ENCODE measurements around the gene CCDC83.

CCDC83 gene

GRCh38 chr11:85875505-85875904 is 20.3 kb downstream of the CCDC83 start:
- H3K4me3 ChIP-seq (ENCODE audit: low read depth, low read length) = no peak overlapping the region
- no peak for TF ChIP-seq CTCF (conservative IDR thresholded peaks at IDR 0.05; ENCODE audit: low read depth, low read length)
- DNase-seq (ENCODE audit: low read depth) = peak; percentile 67

GRCh38 chr11:85884581-85885021 is 29.4 kb downstream of the CCDC83 start:
- no peak for TF ChIP-seq CTCF (conservative IDR thresholded peaks at IDR 0.05; ENCODE audit: low read depth, low read length)
- H3K4me3 ChIP-seq (ENCODE audit: low read depth, low read length) = no peak overlapping the region
- peak; percentile 55 for DNase-seq (ENCODE audit: low read depth)

- H3K4me3 ChIP-seq (ENCODE audit: low read depth, low read length) = no peak overlapping the region
- no peak for TF ChIP-seq CTCF (conservative IDR thresholded peaks at IDR 0.05; ENCODE audit: low read depth, low read length)
- DNase-seq (ENCODE audit: low read depth) = peak; percentile 33
Measured at GRCh38 chr11:85886089-85887056, 31.2 kb downstream of the CCDC83 start.

- no peak for DNase-seq (ENCODE audit: low read depth)
- TF ChIP-seq CTCF (conservative IDR thresholded peaks at IDR 0.05; ENCODE audit: low read depth, low read length) = no peak
Measured at GRCh38 chr11:85889108-85889507, 33.9 kb downstream of the CCDC83 start.

GRCh38 chr11:85889676-85890579 is 34.7 kb downstream of the CCDC83 start:
- DNase-seq (ENCODE audit: low read depth) = peak; percentile 84
- H3K4me3 ChIP-seq (ENCODE audit: low read depth, low read length) = no peak overlapping the region

More at GRCh38 chr11:85889108-85889507, 33.9 kb downstream of the CCDC83 start:
- H3K4me3 ChIP-seq (ENCODE audit: low read depth, low read length) = no peak overlapping the region

GRCh38 chr11:85893395-85893794 is 38.2 kb downstream of the CCDC83 start:
- H3K4me3 ChIP-seq (ENCODE audit: low read depth, low read length) = no peak overlapping the region
- DNase-seq (ENCODE audit: low read depth) = peak; percentile 8
- no peak for TF ChIP-seq CTCF (conservative IDR thresholded peaks at IDR 0.05; ENCODE audit: low read depth, low read length)

More at GRCh38 chr11:85889676-85890579, 34.7 kb downstream of the CCDC83 start:
- no peak for TF ChIP-seq CTCF (conservative IDR thresholded peaks at IDR 0.05; ENCODE audit: low read depth, low read length)
